Activated CD4-positive, alpha-beta T cell treated with anti-CD3 and anti-CD28 coated beads, Interleukin-2, amount 50 U/mL, for 16 hours (primary cell): ENCODE data around the gene HAUS7.

Experiments
- DNase-seq: peaks from one replicate; pipeline ENCODE4 v3.0.0-alpha.2; 2020

The HAUS7 gene

DNA sequence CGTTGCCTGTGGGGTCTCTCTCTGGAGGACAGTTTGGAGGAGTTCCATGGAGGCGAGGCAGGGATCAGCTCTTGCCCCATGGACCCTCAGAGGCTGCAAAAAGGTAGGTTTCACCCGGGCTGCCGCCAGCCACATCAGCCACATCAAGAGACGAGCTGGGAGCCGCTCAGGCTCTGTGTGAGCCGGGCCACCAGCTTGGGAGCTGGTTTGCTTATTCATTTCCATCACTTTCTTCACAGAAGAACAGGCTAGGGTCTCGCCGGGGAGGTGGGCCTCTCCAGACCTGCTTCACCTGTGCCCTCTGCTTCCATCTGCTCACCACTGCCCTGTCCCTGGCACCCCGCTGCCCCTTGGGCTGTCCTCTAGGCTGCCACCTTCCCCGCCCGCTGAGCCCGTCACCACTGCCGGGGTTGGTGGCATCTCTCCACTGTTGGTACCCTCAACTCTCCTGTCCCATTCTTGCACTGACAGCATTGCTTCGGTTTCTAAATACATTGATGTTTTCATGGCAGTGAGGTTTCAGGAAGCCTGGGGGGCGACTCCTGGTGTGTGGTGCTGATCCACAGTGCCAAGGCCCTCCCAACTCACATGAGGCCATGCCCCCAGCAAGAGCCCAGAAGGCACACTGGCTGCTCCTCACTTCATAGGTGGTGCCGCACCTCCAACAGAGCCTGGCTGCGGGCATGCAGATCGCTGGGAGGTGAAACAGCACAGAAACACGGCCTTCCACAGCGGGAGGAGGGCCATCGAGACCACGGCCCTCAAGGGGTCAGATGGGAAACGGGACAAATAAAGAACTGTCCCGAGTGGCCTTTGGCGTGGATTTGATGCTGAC, 20.0 kb downstream of the HAUS7 start:
- DNase-seq: no peak

DNA sequence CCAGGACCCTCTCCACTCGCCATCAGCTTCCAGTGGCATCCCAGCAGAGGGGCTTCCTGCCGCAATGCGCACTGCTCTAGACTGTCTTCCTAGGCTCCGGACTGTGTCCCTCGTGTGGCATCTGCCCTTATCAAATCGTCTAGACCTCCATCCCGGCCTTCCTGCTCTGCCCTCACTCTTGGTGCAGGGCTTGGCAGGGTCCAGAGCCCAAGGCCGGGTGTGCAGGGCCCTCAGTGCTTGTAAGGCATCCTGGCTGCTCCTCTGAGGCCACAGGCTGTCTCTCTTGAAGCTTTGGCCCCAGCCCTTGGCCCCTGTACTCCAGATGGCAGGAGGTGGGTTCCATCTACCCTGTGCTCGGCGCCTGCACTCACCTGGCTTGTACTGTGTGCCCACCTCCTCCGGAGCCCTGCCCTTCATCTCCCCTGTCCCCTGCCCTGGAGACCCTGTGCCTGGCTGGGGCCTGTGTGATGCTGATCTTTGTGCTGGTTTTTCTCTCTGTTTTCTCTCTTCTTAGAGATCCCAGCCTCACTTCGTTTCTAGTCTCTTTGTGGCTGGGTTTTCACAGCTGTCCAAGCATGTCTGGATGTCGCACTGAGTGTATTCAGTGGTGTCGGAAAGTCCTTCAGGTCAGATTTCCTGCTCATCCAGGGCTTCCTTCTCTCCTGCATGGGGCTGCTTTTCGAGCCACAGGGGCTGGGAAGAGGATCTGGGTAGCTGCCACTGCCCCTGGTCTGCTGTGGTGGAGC, 20.8 kb downstream of the HAUS7 start:
- no peak for DNase-seq

DNA sequence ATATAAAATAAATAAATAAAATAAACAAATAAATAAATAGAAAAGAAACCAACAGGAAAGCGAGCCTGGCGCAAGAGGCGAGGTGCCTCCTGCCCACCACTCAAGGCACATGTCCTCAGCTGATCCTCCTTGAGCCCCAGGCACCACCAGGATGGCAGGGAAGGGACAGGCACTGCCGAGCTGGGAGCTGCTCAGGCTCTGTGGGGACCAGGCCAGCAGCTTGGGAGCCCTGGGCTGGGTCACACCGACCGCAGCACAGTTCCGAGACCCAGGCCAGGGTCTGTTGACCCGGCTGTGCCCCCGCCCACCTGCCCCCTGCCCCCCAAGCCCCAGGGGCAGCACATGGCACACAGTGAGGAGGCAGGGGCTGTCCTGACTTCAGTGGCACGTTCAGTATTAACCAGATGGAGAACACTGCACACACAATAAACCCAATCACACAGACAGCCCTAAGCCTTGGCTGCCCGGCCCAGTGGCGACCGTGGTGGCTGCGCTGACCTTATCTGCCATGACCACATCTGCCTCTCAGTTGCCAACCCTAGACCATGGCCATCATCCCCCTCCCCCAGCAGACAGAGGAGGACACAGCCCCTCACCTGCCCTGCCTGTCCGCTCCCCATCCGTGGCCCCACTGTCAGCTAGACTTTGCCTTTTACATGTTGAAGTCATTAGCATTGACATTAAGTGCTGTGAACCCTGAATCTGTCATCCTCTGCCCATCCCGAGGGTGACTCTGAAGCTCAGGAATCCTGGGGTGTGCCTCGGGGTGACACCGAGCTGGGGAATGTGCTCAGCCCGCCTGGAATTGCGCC, 21.6 kb downstream of the HAUS7 start:
- no peak for DNase-seq

DNA sequence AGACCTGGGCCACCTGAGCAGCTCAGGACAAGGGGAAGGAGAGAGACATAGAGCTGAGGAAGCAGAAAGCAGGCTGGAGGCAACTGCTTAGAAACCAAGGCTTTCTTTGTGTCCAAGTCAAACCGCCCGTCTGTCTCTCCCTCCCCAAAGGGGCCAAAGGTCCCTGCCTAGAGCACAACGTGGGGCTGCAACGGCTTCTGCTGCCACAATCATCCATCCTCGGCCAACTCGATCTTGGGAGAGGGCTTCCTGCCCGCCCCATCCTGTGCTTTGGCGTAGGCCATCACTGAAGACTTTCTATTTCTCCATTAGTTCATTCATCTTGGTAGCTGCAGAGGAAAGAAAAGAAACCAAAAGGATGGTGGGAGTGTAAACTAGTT, 22.8 kb downstream of the HAUS7 start:
- no peak for DNase-seq

DNA sequence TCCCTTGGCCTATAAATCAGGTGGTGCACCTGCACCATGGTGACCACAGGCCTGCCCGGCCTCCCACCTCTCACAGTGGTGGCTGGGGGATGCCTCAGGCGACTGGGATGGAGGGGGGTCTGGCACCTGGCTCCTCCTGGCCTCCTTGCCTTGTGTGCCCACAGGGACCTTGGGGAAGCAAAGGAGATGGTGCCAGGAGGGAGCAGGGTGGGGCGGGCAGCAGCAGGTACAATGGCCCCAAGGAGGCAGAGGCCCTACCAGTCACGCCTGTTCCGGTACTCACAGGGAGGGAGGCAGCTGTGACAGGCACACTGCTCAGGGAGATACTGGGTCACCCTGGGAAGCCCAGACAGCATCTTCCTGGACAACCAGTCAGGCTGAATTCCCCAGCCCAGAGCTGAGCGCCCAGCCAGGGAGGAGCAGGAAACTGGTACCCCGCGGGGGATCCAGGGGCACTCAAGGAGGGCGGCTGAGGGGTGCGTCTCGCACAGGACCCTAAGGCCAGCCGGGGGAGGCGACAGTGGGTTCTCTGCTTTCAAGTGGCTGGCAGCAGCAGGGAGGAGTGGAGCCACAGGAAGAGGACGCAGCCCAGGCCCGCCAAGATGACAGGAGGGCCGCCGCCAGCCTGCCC, 23.3 kb downstream of the HAUS7 start:
- DNase-seq: no peak

DNA sequence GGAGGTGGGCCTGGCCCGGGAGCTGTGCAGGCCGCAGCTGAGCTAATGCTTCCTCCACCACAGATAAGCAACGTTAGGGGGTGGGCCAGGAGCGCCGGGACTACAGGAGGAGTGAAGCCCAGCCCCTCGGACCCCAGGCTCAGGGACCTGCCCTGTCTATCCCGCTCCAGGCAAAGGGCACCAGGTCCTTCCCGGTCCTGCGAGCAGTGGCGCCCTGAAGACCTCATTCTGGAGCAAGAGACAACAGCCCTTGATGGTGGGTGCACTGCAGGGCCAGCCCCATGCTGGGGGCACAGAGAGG, 23.8 kb downstream of the HAUS7 start:
- no peak for DNase-seq

DNA sequence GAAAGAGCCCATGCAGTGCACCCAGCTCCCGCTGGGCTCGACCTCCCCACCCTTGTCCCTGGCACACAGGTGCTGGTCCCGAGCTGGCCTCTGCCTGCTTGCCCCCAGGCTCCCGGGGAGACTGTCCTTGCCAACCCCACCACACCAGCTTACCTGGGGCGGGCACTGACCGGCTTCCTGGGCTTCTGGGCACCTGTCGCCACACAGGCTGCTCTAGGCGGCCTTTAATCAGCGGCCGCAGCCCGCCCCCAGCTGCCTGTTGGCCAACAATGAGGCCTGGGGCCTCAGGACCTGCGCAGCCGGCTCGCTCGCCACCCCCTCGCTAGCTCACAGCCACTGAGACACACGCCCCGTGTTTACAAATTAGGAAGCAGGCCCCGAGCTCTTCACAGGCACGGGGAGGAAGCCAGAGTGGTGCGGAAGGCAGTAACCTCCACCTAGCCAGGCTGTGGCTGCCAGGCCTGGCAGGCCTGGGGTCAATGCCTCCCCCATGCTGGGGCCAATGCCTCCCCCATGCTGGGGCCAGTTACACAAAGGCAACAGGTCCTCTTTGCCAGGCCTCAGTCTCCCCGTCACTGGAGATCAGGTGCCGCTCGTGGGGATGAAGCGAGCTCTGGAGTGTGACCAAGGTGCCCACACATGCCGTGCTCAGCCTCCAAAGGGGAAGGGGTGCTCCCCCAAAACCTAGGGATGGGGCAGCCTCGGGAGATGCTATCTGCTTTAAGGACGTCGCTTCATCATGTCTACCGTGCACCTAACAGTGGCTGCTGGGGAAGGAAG, 24.3 kb downstream of the HAUS7 start, which contains the start of gene TREX2:
Gene TREX2, minus strand, starts transcription at position 201 of the 780 bp plus-strand sequence. CDS start 626 bp downstream, outside the sequence.
- DNase-seq: no peak

DNA sequence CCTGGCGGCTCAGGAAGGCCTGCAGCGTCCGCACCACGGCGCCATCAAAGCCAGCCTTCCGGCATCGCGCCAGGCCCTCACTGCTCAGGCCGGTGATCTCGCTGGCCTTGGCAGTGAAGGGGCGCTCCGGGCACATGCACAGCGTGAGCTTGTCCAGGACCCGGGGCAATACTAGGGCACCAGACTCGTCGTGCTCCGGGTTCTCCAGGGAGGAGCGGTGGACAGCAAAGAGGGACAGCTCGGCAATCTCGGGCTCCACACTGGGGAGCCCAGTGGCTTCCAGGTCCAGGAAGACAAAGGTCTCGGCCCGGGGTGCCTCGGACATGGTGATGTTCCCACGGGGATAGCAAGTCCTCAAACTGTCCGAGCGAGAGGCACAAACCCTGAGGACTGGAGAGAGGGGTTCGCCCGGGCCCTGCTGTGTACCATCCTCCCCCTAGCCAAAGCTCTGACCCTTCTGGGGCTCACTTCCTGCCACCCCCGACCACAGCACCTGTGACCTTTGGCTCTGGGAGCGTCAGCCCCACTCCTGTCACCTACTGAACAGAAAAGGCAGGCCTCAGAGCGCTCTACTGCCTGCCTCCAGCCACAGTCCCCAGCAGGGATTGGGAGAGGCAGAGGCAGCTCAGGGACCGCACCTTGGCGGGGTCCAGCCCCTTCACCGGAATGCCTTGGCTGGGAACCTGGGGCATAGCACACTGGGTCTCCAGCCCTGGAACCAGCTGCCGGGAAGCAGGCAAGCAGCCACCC, 25.1 kb downstream of the HAUS7 start:
- no peak for DNase-seq

DNA sequence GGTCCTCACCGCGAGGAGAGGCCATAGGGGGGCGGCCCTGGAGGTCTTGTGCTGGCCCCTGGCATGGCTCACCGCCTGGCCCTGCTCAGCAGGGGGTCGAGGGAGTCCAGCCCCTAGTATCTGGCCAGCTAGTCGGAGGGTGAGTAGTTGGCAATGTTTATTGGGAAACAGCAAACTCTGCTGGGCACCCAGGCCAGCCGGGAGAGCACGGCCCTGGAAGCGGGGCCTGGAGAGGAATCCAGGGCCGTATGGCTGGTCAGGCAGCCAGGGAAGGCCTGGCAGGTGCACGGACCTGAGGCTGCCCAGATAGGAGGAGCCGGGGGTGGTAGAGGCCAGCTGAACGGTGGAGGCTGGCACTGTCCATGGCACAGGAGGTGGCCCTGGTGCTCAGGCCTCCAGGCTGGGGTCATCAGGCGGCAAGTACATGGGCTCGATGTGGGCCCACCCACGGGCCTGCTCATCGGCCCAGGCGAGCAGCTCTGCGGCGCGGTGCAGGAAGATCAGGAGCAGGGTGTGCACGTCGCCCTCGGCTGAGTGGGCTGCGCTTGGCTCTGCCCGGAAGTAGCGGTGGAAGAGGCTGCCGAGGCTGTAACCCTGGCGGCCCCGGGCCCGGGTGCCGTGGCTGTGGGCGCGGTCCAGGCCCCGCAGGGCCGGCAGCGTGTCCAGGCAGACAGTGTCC, 25.9 kb downstream of the HAUS7 start:
- DNase-seq: no peak

DNA sequence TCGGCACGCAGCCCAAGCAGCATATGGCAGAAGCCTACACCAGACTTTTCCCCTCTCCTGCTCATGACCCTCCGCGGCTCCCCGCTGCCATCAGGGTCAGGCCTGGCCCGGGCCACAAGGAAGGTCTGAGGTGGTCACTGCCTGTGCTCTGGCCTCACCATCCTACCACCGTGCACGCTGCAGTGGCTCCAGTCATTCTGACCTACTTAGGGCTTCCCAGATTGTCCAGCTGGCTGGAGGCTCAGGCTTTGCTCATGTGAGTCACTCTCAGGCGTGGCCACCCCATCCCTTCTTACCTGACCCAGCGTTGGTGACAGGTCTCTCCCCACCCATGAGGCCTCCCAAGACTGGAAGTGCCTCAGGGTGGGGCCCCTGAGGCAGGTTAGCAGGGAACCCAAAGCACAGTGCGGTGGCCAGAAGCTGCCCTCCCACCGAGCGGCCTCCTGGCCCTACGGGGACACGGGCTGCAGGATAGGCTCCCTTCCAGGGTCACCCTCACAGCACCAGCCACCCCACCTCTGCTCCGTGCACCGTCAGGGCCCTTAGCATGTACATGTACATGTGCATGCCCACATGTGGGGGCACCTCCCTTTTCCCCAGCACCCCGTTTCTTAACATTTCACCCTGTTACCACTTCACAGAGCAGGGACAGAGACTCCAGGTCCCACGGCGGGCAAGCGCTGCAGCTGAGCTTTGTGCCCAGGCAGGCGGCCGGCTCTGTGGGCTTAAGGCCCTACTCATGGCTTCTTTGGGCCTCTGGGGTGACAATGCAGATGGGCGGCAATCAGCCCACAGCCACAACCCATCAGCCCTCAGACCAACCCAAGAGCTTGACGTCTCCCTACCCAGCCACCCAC, 26.7 kb downstream of the HAUS7 start:
- no peak for DNase-seq

DNA sequence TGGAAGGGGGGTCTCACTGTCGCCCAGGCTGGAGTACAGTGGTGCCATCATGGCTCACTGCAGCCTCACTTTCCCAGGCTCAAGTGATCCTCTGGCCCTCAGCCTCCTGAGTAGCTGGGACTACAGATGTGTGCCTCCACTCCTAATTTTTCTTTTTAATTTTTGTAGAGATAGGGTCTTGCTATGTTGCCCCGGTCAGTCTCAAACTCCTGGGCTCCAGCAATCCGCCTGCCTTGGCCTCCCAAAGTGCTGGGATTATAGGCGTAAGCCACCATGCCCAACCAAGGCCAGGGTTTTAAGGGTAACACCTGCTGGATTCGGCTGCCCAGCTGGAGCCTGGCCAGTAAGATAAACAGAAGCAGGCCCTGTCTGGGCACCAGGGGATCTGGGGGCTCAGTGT, 27.9 kb downstream of the HAUS7 start:
- no peak for DNase-seq

DNA sequence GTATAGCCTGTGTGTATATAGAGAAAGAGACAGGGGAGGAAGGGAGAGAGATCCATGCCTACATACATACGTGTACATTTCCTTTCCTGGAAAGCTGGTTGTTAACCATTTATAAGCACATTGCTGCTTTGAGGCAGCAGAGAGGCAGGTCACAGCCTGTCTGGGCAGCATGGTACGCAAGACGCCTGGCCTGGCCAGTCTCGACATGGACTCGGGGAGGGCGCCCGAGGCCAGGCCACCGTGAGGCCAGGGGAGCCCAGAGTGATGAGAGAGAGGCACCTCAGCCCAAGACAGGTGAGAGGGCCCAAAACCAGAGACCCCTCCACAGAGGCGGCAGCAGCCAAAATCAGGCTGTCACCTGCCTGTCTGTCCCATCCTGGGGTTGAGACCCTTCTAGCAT, 28.4 kb downstream of the HAUS7 start:
- DNase-seq: no peak

DNA sequence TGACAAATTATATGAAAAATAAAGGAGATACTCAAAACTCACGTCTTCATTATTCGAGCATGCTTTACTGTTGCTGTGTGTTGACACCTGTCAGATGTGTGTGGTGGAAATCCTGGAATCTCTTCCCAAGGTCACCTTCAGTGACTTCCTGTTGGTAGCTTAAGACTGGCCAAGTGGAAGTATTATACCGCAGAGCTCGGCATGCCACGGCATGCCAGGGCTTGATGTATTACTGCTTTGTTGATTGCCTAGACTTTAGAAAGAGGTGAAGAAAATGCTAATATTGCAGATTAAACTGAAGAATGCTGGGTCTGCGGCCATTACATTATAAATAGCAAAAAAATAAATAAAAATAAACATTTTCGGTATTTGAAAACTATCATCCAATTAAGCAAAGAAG, 29.1 kb downstream of the HAUS7 start:
- no peak for DNase-seq

DNA sequence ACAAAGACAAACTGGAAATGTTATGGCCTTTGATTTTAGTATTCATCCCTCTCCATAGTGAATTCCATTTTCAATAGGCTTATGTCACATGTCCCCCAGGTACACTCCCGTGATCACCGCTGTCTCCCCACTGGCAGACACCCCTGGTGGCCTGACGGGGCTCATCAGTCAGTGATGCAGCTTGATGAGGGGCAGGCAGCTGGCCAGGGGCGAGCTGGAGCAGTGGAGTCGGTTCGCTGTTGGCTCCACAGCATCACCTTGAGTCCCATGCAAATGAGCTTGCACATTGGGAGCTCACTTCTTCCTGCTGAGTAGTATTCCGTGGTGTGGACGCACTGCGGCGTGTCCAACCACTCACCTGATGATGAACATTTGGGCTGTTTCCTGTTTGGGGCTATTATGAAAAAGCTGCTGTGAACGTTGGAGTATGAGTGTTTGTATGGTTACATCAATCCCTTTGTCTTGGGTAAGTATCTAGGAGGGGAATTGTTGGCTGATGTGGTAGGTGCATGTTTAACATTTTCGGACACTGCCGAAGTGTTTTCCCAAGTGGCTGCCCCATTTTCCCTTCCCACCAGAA, 29.7 kb downstream of the HAUS7 start:
- DNase-seq: no peak

DNA sequence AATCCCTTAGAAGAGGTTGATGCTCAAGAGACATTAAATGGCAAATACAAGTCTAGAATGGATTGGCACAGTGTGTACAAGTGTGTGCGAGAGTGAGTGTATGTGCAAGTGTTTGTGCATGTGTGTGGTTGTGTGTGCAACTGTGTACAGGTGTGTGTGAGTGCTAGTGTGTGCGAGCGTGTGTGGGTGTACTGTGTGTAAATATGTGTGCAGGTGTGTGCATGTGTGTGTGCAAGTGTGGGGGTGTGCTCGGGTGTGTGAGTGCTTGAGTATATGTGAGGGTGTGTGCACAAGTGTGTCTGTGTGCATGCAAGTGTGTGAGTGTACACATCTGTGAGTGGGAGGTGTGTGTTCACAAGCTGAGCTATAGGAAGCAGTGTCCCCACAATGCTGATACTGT, 30.4 kb downstream of the HAUS7 start:
- DNase-seq: no peak

DNA sequence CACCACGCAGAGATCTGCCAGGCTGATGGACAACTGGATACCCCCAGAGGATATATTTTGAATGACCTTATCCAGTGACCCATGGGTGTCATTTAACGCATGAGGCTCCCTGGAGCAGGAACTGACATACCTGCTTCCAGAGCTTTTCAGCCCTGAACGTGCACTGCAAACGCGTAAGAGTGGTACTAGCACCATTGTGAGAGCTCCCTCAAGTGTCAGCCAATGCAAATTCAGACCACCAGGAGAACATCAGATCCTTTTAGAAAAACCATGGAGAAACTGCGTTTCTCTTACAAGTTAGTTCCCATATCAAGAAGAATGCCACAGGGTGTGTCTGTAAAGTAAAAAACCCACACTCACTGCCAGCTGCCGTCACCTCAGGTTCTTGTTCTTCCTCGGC, 31.8 kb downstream of the HAUS7 start:
- no peak for DNase-seq

DNA sequence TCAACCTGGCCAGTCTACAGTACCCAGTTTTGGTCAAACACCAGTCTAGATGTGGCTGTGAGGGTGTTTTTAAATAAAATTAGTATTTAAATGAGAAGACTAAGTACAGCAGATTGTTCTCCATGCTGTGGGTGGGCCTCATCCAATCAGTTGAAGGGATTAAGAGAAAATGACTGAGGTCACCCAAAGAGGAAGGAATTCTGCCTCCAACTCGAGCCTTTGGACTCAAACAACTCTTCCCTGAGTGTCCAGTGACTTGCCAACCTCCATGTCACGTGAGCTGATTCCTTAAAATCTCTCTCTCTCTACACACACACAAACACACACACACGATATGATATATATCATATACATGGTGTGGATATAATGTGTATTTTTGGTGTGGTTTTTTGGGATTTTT, 34.5 kb downstream of the HAUS7 start:
- DNase-seq: no peak

DNA sequence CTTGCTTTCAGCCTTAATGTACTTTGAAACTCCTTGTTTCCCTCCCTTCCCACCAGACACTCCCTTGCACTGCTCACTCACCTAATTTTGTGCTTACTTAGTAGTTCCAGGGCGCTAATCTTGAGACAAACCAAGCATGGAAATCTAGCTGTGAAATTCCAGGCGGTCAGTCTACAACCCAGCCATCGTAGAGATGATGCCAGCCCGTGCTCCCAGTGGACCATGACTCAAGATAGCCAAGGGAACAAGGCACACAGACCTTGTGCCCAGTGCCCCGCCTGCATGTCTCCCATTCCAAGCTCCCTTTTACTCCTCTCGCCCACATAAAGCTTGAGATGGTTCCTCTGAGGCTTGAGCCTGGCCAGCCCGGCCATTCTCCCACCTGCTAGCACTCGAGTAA, 35.6 kb downstream of the HAUS7 start:
- no peak for DNase-seq

DNA sequence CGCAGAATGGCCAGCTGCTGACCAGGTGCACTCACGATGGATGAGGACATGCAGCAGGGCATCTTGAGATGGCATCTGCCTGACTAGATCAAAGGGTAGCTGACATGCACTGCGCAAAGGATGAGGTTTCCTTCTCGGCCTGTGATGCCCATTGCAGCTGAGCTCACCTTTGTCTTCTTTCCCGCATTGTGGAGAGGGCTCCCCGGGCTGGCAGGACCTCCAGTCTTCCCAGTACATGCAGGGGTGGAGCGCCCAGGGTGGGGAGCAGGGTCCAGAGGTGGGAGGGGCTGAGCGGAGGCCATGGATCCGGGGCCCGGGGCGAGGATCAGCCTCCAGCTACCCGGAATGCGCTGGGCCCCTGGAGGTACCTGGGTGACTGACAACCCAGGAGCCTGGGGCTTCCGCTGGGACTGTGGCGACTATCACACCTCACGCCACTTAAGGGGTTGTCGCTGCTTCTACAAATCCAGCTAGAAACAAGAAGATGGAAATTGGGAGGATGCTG, 36.5 kb downstream of the HAUS7 start:
- DNase-seq: no peak
